GM21717 (cell line): ENCODE measurements around the gene FADS1.

Experiments used
- ATAC-seq: cut with Tn5 transposase; IDR thresholded peaks from one replicate; pipeline ENCODE4 v1.9.1; 2021; ENCODE audit warnings: mild to moderate bottlenecking, moderate library complexity; ENCODE audit not compliant: unreplicated experiment

FADS1 gene

GRCh38 chr11:61778357-61778886, 38.4 kb downstream of the FADS1 start:
- ATAC-seq: no peak

GRCh38 chr11:61777234-61778090, 39.3 kb downstream of the FADS1 start:
- ATAC-seq: no peak

GRCh38 chr11:61776561-61777075, 40.2 kb downstream of the FADS1 start:
- no peak for ATAC-seq

- no peak for ATAC-seq
These were observed 40.9 kb downstream of the FADS1 start for GRCh38 chr11:61775606-61776554.

- no peak for ATAC-seq
These were observed 41.7 kb downstream of the FADS1 start for GRCh38 chr11:61775106-61775505.

GRCh38 chr11:61774411-61774810, 42.4 kb downstream of the FADS1 start:
- ATAC-seq: no peak

- ATAC-seq: no peak
These were observed 43.0 kb downstream of the FADS1 start for GRCh38 chr11:61773809-61774208.

GRCh38 chr11:61773356-61773755, 43.4 kb downstream of the FADS1 start:
- no peak for ATAC-seq

GRCh38 chr11:61771985-61772455, 44.8 kb downstream of the FADS1 start:
- ATAC-seq: no peak

GRCh38 chr11:61771195-61771894, 45.5 kb downstream of the FADS1 start:
- ATAC-seq: no peak

GRCh38 chr11:61769946-61770683, 46.7 kb downstream of the FADS1 start:
- ATAC-seq: no peak

GRCh38 chr11:61769169-61769920, 47.5 kb downstream of the FADS1 start:
- no peak for ATAC-seq

- no peak for ATAC-seq
These were observed 48.3 kb downstream of the FADS1 start for GRCh38 chr11:61768376-61769076.

GRCh38 chr11:61766353-61766841, 50.4 kb downstream of the FADS1 start:
- ATAC-seq: no peak

GRCh38 chr11:61765550-61766253, 51.1 kb downstream of the FADS1 start:
- ATAC-seq: no peak

- no peak for ATAC-seq
These were observed 52.1 kb downstream of the FADS1 start for GRCh38 chr11:61764606-61765260.

- ATAC-seq: no peak
These were observed 52.7 kb downstream of the FADS1 start for GRCh38 chr11:61763930-61764605.
